GM18870 (cell line): Measurements from ENCODE around the gene ARMCX5.
A peak's percentile ranks its signal among the peaks of the same experiment; 100 is the strongest.

Source experiments
- ATAC-seq: cut with Tn5 transposase; IDR thresholded peaks from one replicate; pipeline ENCODE4 v1.9.1; 2021; ENCODE audit warnings: moderate library complexity; ENCODE audit not compliant: unreplicated experiment

The ARMCX5 gene

GRCh38 chrX:102599084-102599950 lies at the start of gene ARMCX5:
Gene ARMCX5, plus strand, starts transcription at chrX:102599515. Its CDS starts 2,627 bp downstream, at chrX:102602142.
- ATAC-seq: peak; percentile 73

GRCh38 chrX:102558607-102559006 lies 40.7 kb upstream of the ARMCX5 start:
- no peak for ATAC-seq

GRCh38 chrX:102560423-102561068 lies 38.8 kb upstream of the ARMCX5 start:
- ATAC-seq: no peak

GRCh38 chrX:102580891-102581290 lies 18.4 kb upstream of the ARMCX5 start:
- no peak for ATAC-seq

GRCh38 chrX:102593367-102593766 lies 5.9 kb upstream of the ARMCX5 start:
- ATAC-seq: no peak

GRCh38 chrX:102599951-102600579 lies 750 bp downstream of the ARMCX5 start:
- ATAC-seq: peak; percentile 17

GRCh38 chrX:102604327-102604726 lies 5.0 kb downstream of the ARMCX5 start:
- no peak for ATAC-seq

GRCh38 chrX:102606115-102606514 lies 6.8 kb downstream of the ARMCX5 start:
- no peak for ATAC-seq

GRCh38 chrX:102610905-102611304 lies 11.6 kb downstream of the ARMCX5 start:
- no peak for ATAC-seq

GRCh38 chrX:102624105-102624504 lies 24.8 kb downstream of the ARMCX5 start:
- ATAC-seq: no peak

GRCh38 chrX:102627640-102628039 lies 28.3 kb downstream of the ARMCX5 start:
- no peak for ATAC-seq

- no peak for ATAC-seq
These were observed 38.2 kb downstream of the ARMCX5 start for GRCh38 chrX:102637561-102637960.

- no peak for ATAC-seq
These were observed 51.6 kb downstream of the ARMCX5 start for GRCh38 chrX:102650903-102651241.

- no peak for ATAC-seq
These were observed 52.1 kb downstream of the ARMCX5 start, which contains the start of gene GPRASP1 for GRCh38 chrX:102651242-102652011. Gene GPRASP1, plus strand, starts transcription at chrX:102651483. Its CDS starts 2,431 bp downstream, at chrX:102653914.

GRCh38 chrX:102652031-102652688 lies 52.8 kb downstream of the ARMCX5 start:
- ATAC-seq: peak; percentile 44
